ENCODE measurements around the gene PARP12. TPM values are rescaled to one million over a fixed set of nuclear protein-coding genes. Genes with fewer than 3 reads are reported as not detected.
A peak's percentile ranks its signal among the peaks of the same experiment; 100 is the strongest.

PARP12 gene
- polyA plus RNA-seq, 1 experiment, result 17.1 TPM

DNA sequence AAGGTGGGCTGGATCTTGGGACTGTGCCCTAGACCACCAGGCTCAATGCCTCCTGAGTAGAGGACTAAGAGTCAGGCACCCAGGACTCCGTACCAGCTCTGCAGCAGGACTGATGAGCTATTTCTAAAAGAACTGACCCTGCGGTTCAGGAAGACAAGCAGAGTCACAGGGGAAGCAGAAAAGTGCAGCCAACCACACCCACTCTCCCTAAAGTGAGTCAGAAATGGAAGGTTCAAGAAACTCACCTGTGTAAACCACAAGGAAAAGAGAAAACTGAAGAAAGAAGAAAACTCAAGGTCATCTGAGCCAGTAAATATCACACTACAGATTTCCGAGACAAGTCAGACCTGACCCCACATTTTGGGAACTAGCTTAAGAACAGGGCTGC, 2.5 kb downstream of the PARP12 start:
- ChIA-PET POLR2A (interaction anchor here (1.1 kb wide), 1 partner anchor 115 kb away, joined by 3 read pairs; no protein-coding TSS in a partner anchor), CTCF (interaction anchor here (1.1 kb wide), 1 partner anchor 561 kb away, joined by 3 read pairs; no protein-coding TSS in a partner anchor)
- H3K4me3 ChIP-seq (ENCODE audit: low read depth, low read length), result no peak overlapping the region
- H3K9me3 ChIP-seq (ENCODE audit: control insufficient read depth, insufficient read depth, low read length), result no peaks in the 10 kb centered on the region; the same call in 1 of the 2 replicates
- no peak overlapping the region for H3K27ac ChIP-seq (ENCODE audit: low read depth, low read length)
- TF ChIP-seq, protein P1, sequence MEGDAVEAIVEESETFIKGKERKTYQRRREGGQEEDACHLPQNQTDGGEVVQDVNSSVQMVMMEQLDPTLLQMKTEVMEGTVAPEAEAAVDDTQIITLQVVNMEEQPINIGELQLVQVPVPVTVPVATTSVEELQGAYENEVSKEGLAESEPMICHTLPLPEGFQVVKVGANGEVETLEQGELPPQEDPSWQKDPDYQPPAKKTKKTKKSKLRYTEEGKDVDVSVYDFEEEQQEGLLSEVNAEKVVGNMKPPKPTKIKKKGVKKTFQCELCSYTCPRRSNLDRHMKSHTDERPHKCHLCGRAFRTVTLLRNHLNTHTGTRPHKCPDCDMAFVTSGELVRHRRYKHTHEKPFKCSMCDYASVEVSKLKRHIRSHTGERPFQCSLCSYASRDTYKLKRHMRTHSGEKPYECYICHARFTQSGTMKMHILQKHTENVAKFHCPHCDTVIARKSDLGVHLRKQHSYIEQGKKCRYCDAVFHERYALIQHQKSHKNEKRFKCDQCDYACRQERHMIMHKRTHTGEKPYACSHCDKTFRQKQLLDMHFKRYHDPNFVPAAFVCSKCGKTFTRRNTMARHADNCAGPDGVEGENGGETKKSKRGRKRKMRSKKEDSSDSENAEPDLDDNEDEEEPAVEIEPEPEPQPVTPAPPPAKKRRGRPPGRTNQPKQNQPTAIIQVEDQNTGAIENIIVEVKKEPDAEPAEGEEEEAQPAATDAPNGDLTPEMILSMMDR (IDR thresholded peaks at IDR 0.05; ENCODE audit: low read depth, low read length), result no peak
- DNase-seq (ENCODE audit: low read depth, low spot score), result no peak
- no peaks in the 10 kb centered on the region for H3K27me3 ChIP-seq (ENCODE audit: control insufficient read depth, insufficient read depth, low read length)

DNA sequence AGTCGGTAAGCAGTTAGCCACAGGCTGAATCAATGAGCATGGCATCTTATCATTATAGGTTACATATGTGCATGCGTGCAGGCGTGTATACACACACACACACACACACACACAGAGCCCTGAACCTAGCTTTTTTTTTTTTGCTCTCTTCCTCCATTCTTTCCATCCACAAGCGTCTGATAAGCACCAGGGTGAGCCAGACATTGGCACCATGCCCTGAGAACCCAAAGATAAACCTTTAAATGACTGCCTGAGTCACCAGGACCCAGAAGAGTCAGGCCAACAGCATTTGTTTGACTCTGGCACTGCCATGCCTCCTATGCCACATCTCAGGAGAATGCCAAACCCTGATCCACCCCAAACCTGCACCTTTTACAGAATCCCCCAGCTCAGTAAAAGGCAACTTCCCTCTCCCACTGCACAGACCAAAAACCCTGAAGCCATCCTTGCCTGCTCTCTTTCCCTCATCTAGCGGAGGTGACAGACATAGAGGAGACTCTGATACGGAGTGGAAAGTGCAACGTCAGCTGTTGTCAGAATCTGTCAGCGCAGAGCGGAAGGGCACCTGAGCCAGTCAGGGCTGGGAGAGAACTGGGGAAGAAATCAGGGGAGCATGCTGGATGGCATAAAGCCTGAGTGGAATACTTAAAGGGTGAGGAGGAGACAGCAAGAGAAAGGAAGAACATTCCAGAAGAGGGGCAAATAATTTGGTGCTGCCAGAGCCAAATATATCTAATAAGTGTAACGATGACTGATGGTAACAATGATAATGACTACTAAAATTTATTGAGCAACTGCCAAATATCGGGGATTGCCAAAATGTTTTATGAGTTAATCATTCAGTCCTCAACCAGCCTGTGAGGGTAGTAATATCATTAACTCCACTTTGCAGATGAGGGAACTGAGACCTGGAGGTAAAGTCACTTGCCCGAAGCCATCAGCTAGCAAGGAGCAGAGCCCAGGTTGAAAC, 3.2 kb downstream of the PARP12 start:
- ChIA-PET CTCF (interaction anchor here (1.1 kb wide), 2 partner anchors 267 to 560 kb away, joined by 3 read pairs; no protein-coding TSS in a partner anchor), POLR2A (interaction anchor here (1.0 kb wide), 1 partner anchor 24 kb away, joined by 5 read pairs; no protein-coding TSS in a partner anchor)
- Histone ChIP-seq H3K4me3 (ENCODE audit: low read depth, low read length) (no peak overlapping the region), H3K27ac (ENCODE audit: low read depth, low read length) (peak overlapping the region; percentile 39), H3K9me3 (ENCODE audit: control insufficient read depth, insufficient read depth, low read length) (no peaks in the 10 kb centered on the region; the same call in 1 of the 2 replicates), H3K27me3 (ENCODE audit: control insufficient read depth, insufficient read depth, low read length) (no peaks in the 10 kb centered on the region)
- TF ChIP-seq, protein P1 (IDR thresholded peaks at IDR 0.05; ENCODE audit: low read depth, low read length), result no peak
- DNase-seq (ENCODE audit: low read depth, low spot score), result peak; percentile 67

GRCh38 chr7:140058517-140058916, 4.2 kb downstream of the PARP12 start:
- CTCF ChIA-PET, result interaction anchor here (1.1 kb wide), 1 partner anchor 268 kb away, joined by 3 read pairs; no protein-coding TSS in a partner anchor
- Histone ChIP-seq H3K9me3 (ENCODE audit: control insufficient read depth, insufficient read depth, low read length) (no peaks in the 10 kb centered on the region; the same call in 1 of the 2 replicates), H3K27ac (ENCODE audit: low read depth, low read length) (no peak overlapping the region), H3K4me3 (ENCODE audit: low read depth, low read length) (no peak overlapping the region), H3K27me3 (ENCODE audit: control insufficient read depth, insufficient read depth, low read length) (no peaks in the 10 kb centered on the region)
- no peak for DNase-seq (ENCODE audit: low read depth, low spot score)
- POLR2A ChIA-PET, result interaction anchor here (1.0 kb wide), 1 partner anchor 23 kb away, joined by 5 read pairs; no protein-coding TSS in a partner anchor
- TF ChIP-seq, protein P1 (IDR thresholded peaks at IDR 0.05; ENCODE audit: low read depth, low read length), result no peak

- CTCF ChIA-PET, result no interaction called here
- POLR2A ChIA-PET, result no interaction called here
- H3K9me3 ChIP-seq (ENCODE audit: control insufficient read depth, insufficient read depth, low read length), result no peaks in the 10 kb centered on the region
- no peak for DNase-seq (ENCODE audit: low read depth, low spot score)
- H3K27me3 ChIP-seq (ENCODE audit: control insufficient read depth, insufficient read depth, low read length), result no peaks in the 10 kb centered on the region
- no peak overlapping the region for H3K4me3 ChIP-seq (ENCODE audit: low read depth, low read length)
- TF ChIP-seq, protein P1 (IDR thresholded peaks at IDR 0.05; ENCODE audit: low read depth, low read length), result no peak
- no peak overlapping the region for H3K27ac ChIP-seq (ENCODE audit: low read depth, low read length)
Measured at GRCh38 chr7:140057143-140057535, 5.6 kb downstream of the PARP12 start.

Measured in AG04450 (cell line).